Measurements from ENCODE around the gene RAB9A.
"Not testable (repeated sequence)": the region's sequence is repeated elsewhere in the genome, so short reads cannot be mapped to it uniquely, and the experiment has no call there.

The RAB9A gene, protein sequence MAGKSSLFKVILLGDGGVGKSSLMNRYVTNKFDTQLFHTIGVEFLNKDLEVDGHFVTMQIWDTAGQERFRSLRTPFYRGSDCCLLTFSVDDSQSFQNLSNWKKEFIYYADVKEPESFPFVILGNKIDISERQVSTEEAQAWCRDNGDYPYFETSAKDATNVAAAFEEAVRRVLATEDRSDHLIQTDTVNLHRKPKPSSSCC

DNA sequence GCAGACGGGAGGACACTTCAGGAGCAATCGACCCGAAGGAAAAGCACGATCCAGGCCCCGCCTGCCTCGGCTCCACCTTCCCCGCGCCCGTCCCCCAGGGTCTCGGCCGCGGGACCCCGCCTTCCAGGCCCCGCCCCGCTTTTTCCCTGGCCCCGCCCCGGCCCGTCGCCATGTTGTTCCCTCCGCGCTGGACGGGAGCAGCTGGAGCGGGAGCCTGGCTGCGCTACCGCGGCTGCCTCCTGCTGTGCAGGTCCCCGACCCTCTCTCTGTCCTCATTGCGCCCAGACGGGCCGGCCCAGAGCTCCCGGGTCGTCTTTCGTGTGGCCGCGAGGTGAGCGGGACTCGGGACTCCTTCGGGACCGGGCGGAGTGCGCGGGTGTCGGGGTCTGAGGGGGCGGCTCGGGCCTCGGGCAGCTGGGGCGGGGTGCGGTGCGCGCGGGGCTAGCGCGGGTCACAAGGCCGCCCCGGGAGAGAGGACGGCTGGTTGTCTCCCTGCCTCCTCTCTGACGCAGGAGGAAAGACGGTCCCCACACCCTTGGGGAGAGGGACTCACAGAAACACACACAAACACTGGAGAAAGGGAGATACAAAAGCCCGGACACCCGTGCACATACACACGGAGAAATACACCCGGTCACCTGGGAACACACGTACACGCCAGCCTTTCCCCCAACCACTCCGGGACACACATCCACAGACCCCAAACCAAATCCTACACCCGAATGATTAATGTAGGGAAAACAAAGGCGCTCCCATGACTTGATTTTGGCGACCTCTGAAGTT is at the start of gene RAB9A:
RAB9A (plus strand) TSS at position 171 of the 783 bp plus-strand sequence. CDS start 19,619 bp downstream, outside the sequence.
- no peak for DNase-seq (ENCODE audit: low read depth, low spot score)

DNA sequence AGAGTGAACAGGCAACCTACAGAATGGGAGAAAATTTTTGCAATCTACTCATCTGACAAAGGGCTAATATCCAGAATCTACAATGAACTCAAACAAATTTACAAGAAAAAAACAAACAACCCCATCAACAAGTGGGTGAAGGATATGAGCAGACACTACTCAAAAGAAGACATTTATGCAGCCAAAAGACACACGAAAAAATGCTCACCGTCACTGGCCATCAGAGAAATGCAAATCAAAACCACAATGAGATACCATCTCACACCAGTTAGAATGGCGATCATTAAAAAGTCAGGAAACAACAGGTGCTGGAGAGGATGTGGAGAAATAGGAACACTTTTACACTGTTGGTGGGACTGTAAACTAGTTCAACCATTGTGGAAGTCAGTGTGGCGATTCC is 47.2 kb upstream of the RAB9A start:
- not testable (repeated sequence) for DNase-seq (ENCODE audit: low read depth, low spot score)

DNA sequence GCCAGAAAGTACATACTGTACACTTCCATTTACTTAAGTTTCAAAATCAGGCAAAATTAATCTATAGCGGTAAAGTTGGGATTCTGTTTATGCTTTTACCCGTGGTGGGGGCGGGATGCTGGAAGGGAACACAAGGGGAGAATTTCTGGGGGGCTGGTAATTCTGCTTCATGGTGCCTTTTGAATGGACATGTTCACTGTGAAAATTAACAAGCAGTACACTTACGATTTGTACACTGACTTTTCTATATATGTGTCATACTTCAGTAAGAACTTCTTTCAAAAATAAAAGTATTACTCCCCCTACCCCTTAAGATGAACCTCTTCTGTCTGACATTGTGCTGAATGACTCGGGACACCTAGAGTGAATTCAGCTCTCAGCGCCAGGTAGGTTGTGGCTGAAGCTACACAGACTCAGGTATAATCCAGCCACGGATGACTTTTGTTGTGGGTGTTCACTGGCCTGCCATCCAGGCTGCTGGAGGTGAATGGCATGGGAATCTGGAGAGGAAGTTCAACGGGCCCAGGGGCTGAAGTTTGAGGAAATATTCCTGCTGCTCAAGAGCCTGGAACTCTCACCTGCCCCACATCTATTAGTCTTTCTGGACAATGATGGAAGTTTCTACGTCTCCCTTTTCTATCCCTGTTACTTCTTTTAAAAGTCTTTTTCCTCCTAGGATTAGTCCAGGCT is 43.3 kb upstream of the RAB9A start:
- no peak for DNase-seq (ENCODE audit: low read depth, low spot score)

DNA sequence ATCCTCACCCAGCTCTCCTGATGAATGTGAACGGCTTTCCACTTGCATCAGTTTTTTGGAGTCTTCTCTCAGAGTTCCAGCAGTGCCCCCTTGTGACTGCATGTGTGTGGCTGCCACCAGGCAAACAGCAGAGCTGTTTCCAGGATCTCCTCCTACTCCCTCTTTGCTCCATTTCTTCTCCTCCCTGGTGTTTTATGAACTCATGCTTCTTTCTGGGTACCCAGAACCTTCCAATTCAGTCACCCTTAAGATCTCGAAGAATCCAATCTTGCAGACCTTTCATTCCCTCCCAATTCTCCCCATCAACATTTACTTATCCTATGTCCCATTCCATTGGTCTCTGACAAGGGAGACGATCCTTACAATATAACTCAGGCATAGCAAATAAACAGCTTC is 42.8 kb upstream of the RAB9A start:
- DNase-seq (ENCODE audit: low read depth, low spot score): no peak

DNA sequence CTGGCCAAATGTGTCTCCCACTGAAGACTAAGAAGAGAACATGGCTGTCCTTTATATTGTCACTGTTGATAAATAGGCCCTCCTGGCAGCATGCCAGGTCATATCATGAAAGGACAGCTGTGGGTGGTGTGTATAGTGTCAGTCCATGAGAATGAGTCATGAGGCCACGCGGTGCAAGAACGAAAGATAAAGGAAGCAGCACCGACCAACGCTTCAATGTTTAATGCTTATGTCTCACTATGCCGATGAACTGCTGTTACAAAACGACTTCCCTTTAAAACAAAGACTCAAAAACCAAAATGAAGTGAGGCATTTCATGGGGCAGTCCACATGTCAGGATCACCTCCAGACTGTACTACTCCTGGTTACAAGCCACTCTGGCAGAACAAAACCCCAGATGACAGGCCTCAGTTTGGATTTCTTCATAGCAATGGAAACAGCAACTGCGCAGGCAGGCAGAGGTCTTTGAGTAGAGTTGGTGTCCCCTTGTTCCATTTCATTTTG is 41.2 kb upstream of the RAB9A start:
- no peak for DNase-seq (ENCODE audit: low read depth, low spot score)

DNA sequence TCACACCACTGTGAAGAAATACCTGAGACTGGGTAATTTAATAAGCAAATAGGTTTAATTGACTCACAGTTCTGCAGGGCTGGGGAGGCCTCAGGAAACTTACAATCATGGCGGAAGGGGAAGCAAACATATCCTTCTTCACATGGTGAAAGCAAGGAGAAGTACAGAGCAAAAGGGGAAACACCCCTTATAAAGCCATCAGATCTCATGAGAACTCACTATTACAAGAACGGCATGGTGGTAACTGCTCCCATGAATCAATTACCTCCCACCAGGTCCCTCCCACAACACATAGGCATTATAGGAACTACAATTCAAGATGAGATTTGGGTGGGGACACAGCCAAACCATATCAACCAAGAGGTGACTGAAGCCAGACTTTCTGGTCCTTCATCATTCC is 40.6 kb upstream of the RAB9A start:
- not testable (repeated sequence) for DNase-seq (ENCODE audit: low read depth, low spot score)

DNA sequence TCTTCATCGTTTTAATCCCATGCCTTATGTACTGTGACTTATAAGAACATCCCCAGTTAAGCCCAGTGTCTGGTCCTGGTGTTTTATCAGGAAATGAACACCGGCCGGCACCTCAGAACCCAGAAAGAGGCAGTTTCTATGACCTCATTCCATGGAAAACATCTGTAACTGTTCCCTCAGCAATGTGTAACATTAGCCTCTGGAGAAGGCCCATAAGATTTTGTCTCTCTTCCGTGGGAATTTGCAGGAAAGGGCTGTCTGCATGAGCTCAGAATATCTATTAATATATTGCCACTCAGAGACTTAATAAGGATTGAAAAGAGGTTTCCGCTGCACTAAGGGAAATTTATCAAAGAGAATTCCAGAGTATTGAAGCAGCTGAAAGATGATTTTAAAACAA is 39.1 kb upstream of the RAB9A start:
- no peak for DNase-seq (ENCODE audit: low read depth, low spot score)

DNA sequence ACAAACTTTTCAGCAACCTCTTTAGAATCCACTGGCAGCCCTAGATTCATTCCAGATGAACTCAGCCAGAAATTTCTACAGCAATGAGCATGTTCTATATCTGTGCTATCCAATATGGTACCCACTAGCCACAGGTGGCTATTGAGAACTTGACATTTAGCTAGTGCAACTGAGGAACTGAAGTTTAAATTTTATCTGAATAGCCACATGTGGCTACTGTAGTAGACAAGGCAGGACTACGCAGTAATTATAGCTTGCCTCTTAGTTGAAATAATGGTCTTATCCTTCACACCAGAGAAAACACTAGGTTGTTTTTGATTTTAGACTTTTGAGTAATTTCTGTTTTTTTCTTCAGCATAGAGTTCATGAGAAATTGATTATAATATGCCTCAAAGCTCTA is 38.6 kb upstream of the RAB9A start:
- no peak for DNase-seq (ENCODE audit: low read depth, low spot score)

DNA sequence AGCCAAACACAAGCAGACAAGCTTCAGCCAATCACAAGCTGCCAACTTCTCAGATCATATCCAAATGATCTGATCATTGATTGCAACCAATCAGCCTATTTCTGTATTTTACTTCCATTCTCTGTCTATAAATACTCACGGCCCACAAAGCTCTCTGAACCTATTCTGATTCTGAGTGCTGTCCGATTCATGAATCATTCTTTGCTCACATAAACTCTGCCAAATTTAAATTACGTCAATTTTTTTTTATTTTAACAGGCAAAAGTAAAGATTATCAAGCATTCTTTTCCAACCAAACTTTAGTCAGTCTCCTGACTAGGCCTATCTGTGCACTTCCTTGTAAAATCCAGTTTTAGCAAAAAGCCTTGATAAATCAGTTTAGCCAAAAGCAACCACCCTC is 37.8 kb upstream of the RAB9A start:
- DNase-seq (ENCODE audit: low read depth, low spot score): no peak

DNA sequence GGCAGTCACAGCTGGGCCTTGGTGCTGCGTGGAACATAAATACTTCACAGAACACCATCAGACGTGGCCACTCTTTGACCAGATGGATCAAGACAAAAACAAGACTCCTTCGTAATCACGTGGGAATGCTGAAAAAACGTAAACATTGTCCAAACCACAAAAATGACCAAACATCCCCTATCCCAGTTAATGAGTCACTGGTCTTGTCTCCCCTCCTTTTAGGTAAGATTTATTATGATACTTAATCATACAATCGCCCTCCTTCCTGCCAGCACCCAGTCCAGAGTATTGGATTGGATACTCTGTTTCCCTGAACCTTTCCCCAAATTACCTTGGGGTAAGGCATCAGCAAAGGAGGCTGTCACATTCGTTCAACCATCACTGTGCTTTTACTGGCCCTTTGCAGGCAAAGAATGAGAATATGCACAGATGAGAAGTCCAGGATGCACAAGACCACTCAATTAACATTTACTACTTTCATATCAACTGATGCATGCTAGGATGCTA is 36.6 kb upstream of the RAB9A start:
- peak; percentile 29 for DNase-seq (ENCODE audit: low read depth, low spot score)

DNA sequence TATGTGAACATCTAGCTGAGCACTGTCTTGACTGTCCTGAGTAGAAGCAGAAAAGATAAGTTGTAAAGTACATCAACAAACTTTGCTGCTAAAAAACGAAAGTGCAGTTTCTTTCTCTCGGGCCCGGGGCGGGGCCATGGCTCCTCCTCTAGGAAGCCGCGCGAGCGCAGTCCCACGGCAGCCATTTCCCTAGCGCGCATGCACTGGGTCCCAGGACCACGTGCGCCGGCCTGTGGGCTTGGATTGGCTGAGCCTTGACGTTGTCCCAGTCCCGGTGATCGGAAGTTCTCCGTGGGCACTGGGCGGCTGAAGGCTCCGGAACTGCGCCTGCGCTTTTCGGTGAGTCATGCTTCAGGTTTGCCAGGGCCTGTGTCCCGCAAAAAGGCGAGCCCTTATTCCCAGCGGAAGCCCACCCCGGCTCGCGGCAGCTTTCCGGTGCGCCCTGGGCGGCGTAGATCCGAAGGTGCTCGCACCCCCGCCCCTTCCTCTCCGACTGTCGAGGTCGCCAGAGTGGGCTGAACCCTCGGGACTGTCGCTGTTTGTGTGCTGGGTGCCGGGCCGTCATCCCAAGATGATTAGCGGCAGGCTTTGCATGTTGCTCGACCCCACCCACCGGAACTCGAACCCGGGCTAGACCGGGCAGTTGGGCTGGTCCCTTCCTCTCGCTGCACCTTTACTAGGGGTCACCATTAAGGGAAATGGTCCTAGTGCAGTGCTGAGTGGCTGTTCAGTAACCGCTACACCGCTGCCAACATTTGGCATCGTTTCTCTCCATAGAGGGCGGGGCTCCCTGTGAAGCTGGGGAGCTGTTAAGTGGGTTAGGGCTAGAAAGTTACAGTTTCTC is 35.9 kb upstream of the RAB9A start, which contains the start of gene TCEANC:
TCEANC (plus strand) TSS at position 292 of the 844 bp plus-strand sequence. CDS start 9,368 bp downstream, outside the sequence.
- DNase-seq (ENCODE audit: low read depth, low spot score): peak; percentile 87

DNA sequence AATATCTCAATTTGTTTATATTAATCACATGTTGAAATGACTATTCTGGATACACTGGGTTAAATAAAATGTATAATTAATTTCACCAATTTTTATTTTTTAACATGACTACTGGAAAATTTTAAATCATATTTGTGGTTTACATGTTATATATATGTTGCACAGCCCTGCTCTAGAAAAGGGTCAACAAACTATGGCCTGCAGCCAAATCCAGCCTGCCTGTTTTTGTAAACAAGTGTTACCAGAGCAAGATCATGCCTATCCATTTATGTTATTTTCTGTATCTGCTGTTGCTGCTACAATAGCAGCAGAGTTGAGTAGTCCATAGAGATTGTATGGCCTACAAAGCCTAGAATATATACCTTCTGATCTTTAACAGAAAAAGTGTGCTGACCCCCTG is 34.8 kb upstream of the RAB9A start:
- no peak for DNase-seq (ENCODE audit: low read depth, low spot score)

DNA sequence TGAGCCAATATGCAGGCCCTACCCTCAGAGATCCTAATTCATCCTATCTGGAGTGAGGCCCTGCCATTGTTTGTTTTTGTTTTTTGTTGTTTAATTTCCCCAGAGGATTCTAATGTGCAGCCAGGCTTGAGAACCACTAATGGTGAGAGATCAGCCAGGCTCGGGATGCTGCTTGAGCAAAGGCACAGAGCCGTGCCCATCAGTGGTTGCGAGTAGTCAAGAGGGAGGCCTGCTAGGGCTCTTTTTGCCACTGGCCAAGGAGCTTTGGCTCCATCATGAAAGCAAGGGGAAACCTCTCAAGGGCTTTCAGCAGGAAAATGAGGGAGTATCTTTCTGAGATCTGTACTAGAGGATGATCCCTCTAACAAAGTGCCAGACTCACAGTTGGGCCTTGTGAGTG is 33.3 kb upstream of the RAB9A start:
- DNase-seq (ENCODE audit: low read depth, low spot score): no peak

DNA sequence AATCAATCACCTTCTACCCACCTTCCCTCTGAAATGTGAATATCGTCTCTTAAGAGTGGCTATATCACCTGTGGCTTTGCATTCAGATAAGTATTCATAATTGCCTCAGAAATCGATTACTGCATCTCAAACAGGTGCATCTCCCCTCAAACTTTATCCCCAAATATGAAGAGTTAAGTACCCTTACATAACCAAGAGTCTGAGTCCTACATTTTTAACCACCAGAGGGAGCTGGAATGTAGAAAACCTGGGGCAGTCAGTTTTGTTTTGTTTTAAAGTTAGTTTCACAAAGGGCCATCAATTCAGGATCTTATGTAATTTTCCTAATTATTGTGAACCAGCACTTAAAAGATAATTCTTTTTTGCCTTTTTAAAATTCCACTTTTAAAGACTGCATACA is 30.3 kb upstream of the RAB9A start:
- no peak for DNase-seq (ENCODE audit: low read depth, low spot score)

DNA sequence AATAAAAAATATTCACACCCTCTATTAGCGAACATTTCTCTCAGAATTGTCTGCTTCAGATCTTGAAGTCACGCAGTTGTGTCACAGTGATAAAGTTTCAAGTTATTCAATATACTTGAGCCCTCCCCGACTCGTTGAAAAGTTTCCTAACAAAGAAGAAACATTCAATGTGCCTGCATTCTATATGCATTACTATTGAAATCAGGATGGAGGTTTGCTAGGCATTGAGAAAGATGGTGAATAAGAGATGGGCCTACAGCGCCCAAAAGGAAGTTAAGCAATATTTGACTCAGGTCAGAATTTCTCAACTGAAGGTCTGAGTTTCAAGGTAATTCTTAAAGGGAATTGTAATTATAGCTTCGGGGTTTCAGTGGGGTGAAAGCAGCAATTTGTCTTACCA is 29.9 kb upstream of the RAB9A start:
- no peak for DNase-seq (ENCODE audit: low read depth, low spot score)

DNA sequence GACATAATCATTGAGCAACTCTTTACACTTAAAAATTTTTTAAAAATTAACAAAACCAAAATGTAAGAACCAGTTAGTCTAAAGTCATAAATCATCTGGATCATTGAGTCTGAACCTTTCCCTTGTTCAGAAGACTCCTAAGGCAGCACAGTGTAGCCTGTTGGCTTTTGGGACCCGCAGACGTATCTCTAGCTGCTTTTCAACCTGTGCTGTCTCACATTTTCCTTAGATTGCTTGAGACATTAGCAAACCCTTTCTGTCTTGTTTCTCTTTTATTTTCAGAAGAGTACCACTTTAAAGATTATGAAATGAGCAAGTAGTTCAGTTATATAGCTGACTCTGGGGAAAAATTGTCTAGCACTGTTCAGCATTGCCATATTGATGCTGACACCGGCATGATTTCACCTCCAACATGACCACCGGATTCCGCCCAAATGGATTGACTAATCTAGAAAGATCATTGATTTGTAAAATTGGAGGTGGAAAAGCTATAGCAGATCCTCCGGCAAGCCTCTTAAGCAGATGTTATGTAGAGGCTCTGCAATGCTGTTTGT is 27.1 kb upstream of the RAB9A start:
- DNase-seq (ENCODE audit: low read depth, low spot score): no peak

DNA sequence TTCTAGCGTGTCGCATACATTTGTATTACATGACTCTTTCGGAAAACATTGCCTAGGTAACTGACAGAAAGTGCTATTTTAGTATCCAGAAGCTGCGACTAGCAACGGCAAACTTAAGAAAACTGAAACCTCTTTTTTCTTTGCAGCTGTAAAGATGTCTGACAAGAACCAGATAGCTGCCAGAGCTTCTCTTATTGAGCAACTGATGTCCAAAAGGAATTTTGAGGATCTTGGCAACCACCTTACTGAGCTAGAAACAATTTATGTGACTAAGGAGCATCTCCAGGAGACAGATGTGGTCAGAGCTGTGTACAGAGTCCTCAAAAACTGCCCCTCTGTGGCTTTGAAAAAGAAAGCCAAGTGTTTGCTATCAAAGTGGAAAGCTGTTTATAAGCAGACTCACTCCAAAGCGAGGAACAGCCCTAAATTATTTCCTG is 26.6 kb upstream of the RAB9A start:
- DNase-seq (ENCODE audit: low read depth, low spot score): no peak

DNA sequence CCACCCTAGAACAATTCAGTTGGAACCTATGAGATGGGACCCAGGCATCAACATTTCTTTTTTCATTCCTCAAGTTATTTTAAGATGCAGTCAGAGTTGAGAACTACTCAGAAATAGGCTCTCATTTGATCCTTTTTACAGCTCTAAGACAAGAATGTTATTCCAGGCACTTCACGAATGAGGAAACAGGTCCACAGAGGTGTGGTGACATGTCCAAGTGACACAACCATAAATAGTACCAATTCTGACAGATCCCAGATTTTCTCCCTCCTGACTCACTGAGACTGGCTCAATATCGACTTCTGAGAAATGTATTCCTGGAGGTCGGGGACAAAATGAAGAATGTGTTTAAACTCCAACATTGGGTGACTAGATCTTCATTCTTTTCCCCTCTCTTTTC is 24.9 kb upstream of the RAB9A start:
- DNase-seq (ENCODE audit: low read depth, low spot score): no peak

DNA sequence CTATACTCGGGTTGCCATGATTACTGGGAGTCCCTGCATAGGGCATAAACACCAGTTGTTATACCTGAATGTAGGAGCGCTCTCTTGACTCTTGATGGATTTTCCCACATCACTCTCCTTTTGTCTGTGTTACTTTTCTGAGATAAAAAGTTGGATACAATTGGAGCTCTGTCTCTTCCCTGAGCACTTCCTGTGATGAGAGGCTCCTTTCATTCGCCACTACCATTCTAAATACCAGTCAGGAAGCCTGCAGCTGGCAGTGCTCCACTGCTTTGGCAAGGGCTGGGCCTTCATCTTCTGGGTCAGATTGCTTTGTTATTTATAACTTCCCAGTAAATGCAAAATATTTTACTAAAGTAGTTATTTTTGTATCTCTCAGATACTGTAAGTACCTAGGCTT is 22.1 kb upstream of the RAB9A start:
- DNase-seq (ENCODE audit: low read depth, low spot score): no peak

DNA sequence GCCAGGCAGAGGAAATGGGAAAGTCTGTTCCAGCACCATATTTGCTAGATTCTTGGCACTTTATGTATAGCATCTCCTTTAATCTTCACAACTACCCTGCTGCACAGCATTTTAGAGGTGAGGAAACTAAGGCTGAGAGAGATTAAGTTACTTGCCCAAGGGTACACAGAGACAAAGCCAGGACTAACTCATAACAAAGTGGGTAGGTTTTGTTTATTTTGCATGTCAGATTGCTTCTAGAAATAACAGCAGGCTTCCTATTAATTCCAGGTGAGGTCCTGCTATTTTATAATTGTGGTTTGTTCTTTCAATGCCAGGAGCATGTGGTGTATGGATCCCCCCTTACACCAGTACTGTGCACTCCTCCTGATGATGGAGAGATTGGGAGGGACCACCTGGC is 21.0 kb upstream of the RAB9A start:
- no peak for DNase-seq (ENCODE audit: low read depth, low spot score)

DNA sequence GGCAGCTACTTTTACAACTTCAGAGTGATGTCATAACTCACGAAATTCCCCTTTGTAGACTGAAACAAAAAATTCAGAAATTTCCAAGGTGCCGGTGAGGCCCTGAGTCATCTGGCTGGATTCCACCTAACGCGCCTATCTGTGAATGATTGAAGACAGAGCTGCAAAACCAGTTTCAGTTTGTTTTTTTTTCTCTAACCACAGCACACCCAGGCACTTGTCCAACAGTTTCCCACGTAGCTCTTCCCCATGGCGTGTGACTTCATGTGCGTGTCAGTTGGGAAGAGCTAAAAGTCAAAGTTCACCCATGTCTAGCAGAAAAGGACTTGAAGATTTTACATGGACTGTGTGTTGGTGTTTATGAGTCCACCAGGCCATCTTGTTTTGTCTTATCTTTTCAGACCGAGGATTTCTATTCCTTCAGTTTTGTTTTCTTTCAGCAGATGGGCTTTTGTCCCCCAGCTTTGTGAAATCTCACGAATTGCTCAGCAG is 19.6 kb upstream of the RAB9A start:
- peak; percentile 87 for DNase-seq (ENCODE audit: low read depth, low spot score)

Data from brain pericyte (primary cell).